ENCODE results near the gene HTR2C.

DNA sequence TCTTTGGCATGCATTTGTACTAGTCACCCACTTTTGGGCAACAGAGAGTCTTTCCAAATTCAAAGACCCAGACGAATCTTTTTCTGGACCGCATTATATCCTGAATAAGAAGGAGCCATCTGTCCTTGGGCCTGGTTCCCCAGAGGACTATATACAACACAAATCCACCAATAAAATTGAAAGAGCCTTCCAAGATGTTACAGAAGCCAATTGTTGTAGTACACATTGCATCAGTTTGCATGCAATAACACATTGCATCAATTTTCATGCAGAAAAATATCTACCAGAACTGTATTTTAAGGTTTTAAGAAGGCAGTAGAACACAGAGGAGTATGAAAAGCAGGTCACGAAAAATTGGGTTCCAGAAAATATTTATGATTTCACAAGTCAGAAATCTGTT is 203.2 kb downstream of the HTR2C start:
- no peak for TF ChIP-seq CTCF (conservative IDR thresholded peaks at IDR 0.05 in 1 of 2, IDR thresholded peaks at IDR 0.05 in 1 of 2; ENCODE audit: extremely low read depth in 1 of 2, insufficient read depth in 1 of 2, low read depth in 1 of 2, low read length in 2 of 2)
- TF ChIP-seq EZH2 (IDR thresholded peaks at IDR 0.05; ENCODE audit: borderline replicate concordance, low read length): no peak

Data from mammary epithelial cell (primary cell).